Smooth muscle cell (in vitro differentiated cells): ENCODE results near the gene KRT2. TPM values are rescaled to one million over a fixed set of nuclear protein-coding genes. Genes with fewer than 3 reads are reported as not detected.

ENCODE experiments used
- DNase-seq: peaks from one replicate; lab custom pipeline; 2025; ENCODE audit not compliant: unreplicated experiment; lab: John Stamatoyannopoulos, UW
- H2AFZ ChIP-seq: fragments of 200-600 bp; sonication (generic); 2 replicates; pipeline ENCODE4 v1.6.0; 2016; ENCODE audit warnings: antibody characterized with exemption, low read depth, mild to moderate bottlenecking
- H3F3A ChIP-seq: fragments of 200-600 bp; sonication (generic); 2 replicates; pipeline ENCODE4 v1.6.0; 2017; ENCODE audit warnings: antibody characterized with exemption, low read depth
- H3K27ac ChIP-seq: fragments of 200-600 bp; sonication (generic); 2 replicates; pipeline ENCODE4 v1.5.1; 2016; ENCODE audit warnings: low read depth, mild to moderate bottlenecking
- H3K27me3 ChIP-seq: fragments of 200-600 bp; sonication (generic); 2 replicates; pipeline ENCODE4 v1.6.1; 2016; ENCODE audit warnings: low read depth, mild to moderate bottlenecking
- H3K36me3 ChIP-seq: fragments of 200-600 bp; sonication (generic); 2 replicates; pipeline ENCODE4 v1.5.1; 2016; ENCODE audit warnings: low read depth
- H3K4me1 ChIP-seq: fragments of 200-600 bp; sonication (generic); 2 replicates; pipeline ENCODE4 v1.5.1; 2016; ENCODE audit warnings: low read depth
- H3K4me2 ChIP-seq: fragments of 200-600 bp; sonication (generic); 2 replicates; pipeline ENCODE4 v1.6.0; 2016; ENCODE audit warnings: mild to moderate bottlenecking
- H3K4me3 ChIP-seq: fragments of 200-600 bp; sonication (generic); 2 replicates; pipeline ENCODE4 v1.5.1; 2016; ENCODE audit warnings: mild to moderate bottlenecking
- H3K79me2 ChIP-seq: fragments of 200-600 bp; sonication (generic); 2 replicates; pipeline ENCODE4 v1.6.0; 2016; ENCODE audit warnings: low read depth, mild to moderate bottlenecking
- H3K9ac ChIP-seq: fragments of 200-600 bp; sonication (generic); 2 replicates; pipeline ENCODE4 v1.6.0; 2016; ENCODE audit warnings: low read depth
- H3K9me3 ChIP-seq: fragments of 200-600 bp; sonication (generic); replicated peaks from 2 replicates; pipeline ENCODE4 v1.5.1; 2016; ENCODE audit warnings: low read depth
- H4K20me1 ChIP-seq: fragments of 200-600 bp; sonication (generic); 2 replicates; pipeline ENCODE4 v1.6.0; 2016; ENCODE audit warnings: low read depth
- WGBS: methylation state at CpG from one replicate; pipeline ENCODE4 v1.1.7; 2016; ENCODE audit warnings: low lambda C conversion rate; 5-methylcytosine and 5-hydroxymethylcytosine counted together
- polyA plus RNA-seq: library from polyadenylated mRNA; unstranded; fragments of >200 nt; fragmentation: Nextera tagmentation; extraction: Ambion mirVana; gene quantifications from 2 replicates; pipeline ENCODE4 v1.2.1, GENCODE V29; 2016
- total RNA-seq: library from RNA; depleted of rRNA; stranded (reverse); fragments of >200 nt; gene quantifications from 2 replicates; pipeline ENCODE4 v1.2.3, GENCODE V29; 2014
- TF ChIP-seq, protein P1 (sequence below): fragments of 200-600 bp; sonication (generic); IDR thresholded peaks from 2 replicates; pipeline ENCODE4 v1.5.1; 2017; ENCODE audit warnings: borderline replicate concordance, mild to moderate bottlenecking, antibody characterized with exemption; ENCODE audit not compliant: insufficient read depth, poor library complexity, severe bottlenecking

The KRT2 gene
- total and polyA plus RNA-seq, 2 experiments from 2014 or later, result not detected

DNA sequence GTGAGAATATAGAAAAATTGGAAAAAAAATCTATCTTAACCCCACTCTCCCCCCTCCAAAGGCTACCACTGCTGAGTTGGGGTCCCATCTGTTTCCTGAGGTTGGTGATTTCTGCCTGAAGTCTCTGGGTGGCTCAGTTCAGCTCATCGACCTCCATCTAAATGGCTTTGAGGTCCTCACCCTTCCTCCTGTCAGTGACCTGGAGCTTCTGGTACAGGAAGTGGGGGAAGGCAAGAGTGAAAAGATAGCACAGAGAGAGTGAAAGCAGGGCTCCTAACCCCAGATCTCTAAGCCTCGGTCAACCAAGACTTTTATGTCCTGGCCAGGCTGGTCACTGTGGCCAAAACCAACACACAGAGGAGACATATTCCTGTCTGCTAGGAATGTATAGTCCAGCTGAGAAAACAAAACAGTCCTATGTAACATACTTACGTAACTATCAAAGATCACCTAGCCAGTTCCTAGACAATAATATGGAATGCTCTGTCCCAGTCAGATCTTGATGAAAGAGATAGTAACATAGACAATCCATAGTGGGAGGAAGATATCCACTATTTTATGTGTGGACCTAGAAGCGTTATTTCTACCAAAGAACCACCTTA, 21.3 kb downstream of the KRT2 start:
- no peak overlapping the region for H3K4me3 ChIP-seq
- H2AFZ ChIP-seq, result no peak overlapping the region
- H3K9me3 ChIP-seq, result no peaks in the 10 kb centered on the region
- no peak overlapping the region for H3K27ac ChIP-seq
- no peak for DNase-seq
- no peaks in the 10 kb centered on the region for H4K20me1 ChIP-seq
- H3K9ac ChIP-seq, result no peak overlapping the region
- no peak overlapping the region for H3K4me2 ChIP-seq
- no peaks in the 10 kb centered on the region for H3K79me2 ChIP-seq
- H3F3A ChIP-seq, result no peaks in the 10 kb centered on the region
- TF ChIP-seq, protein P1, sequence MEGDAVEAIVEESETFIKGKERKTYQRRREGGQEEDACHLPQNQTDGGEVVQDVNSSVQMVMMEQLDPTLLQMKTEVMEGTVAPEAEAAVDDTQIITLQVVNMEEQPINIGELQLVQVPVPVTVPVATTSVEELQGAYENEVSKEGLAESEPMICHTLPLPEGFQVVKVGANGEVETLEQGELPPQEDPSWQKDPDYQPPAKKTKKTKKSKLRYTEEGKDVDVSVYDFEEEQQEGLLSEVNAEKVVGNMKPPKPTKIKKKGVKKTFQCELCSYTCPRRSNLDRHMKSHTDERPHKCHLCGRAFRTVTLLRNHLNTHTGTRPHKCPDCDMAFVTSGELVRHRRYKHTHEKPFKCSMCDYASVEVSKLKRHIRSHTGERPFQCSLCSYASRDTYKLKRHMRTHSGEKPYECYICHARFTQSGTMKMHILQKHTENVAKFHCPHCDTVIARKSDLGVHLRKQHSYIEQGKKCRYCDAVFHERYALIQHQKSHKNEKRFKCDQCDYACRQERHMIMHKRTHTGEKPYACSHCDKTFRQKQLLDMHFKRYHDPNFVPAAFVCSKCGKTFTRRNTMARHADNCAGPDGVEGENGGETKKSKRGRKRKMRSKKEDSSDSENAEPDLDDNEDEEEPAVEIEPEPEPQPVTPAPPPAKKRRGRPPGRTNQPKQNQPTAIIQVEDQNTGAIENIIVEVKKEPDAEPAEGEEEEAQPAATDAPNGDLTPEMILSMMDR, result no peak
- H3K27me3 ChIP-seq, result peaks cover 35% of the 10 kb centered on the region
- 71% methylated on average over 4 of the region's 4 CpGs for WGBS
- H3K36me3 ChIP-seq, result no peaks in the 10 kb centered on the region
- no peaks in the 10 kb centered on the region for H3K4me1 ChIP-seq

DNA sequence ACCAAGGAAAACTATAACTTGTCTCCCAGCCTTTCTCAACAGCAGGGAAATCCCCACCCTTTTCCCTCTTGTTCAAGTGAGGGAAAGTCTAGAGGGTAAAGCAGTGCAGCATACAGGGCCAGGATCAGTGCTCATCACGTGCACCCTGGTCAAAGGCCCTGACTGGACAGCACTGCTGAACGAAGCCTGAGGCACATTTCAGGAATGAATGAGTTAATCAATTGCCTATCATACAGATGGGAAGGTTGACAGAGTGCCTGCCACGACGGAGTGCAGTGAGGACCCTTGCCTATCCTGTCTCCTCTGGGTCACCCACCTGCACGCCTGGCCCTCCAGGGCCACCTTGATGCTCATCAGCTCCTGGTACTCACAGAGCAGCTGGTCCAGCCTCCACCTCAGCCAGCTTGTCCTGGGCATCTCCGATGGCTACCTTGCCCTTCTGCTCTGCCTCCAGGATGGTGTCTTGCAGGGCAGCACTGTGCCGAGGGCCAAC, 22.0 kb downstream of the KRT2 start:
- WGBS, result 86% methylated on average over 7 of the region's 7 CpGs
- peaks cover 41% of the 10 kb centered on the region for H3K27me3 ChIP-seq

DNA sequence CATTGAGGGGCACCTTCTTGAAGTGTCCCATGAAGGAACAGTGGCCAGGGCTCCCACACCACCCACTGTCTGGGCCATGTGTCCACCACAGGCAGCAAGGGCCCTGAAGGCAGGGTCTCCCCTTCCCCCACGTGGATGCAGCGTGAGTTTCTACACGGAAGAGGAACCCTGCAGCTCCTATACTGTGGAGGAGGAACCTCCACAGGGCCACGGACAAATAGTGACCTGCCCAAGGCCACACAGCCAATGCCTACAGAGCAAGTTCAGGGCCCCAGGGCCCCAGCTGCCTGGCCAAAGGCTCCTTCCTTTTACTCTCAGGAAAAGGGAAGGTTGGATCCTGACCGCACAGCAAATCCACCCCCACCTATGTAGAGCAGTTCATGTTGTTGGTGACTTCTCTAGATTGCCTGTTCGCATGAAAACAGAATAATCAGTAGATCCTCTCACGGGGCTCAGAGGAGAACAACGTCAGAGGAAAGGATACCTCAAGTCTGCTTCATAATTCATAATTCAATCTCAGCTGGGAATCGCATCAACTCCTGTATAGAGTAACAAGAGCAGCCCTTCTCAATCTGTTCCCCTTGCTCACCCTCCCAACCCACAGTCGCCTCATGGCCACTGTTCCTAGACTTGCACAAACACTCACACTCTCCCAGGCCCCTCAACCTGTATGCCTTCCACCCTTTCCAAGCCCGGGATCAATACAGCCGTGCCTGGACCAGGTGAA, 22.6 kb downstream of the KRT2 start:
- DNase-seq, result no peak
- H3K9ac ChIP-seq, result no peak overlapping the region
- H3F3A ChIP-seq, result no peaks in the 10 kb centered on the region
- peaks cover 42% of the 10 kb centered on the region for H3K27me3 ChIP-seq
- H3K9me3 ChIP-seq, result no peaks in the 10 kb centered on the region
- H3K4me2 ChIP-seq, result no peak overlapping the region
- H2AFZ ChIP-seq, result no peak overlapping the region
- TF ChIP-seq, protein P1, result no peak
- H3K4me1 ChIP-seq, result no peaks in the 10 kb centered on the region
- H3K36me3 ChIP-seq, result no peaks in the 10 kb centered on the region
- no peak overlapping the region for H3K27ac ChIP-seq
- no peaks in the 10 kb centered on the region for H4K20me1 ChIP-seq
- WGBS, result 90% methylated on average over 12 of the region's 12 CpGs
- no peak overlapping the region for H3K4me3 ChIP-seq
- H3K79me2 ChIP-seq, result no peaks in the 10 kb centered on the region

More for the DNA sequence above, 22.0 kb downstream of the KRT2 start:
- no peaks in the 10 kb centered on the region for H3K79me2 ChIP-seq
- H4K20me1 ChIP-seq, result no peaks in the 10 kb centered on the region
- no peaks in the 10 kb centered on the region for H3F3A ChIP-seq
- no peak for DNase-seq
- H3K4me3 ChIP-seq, result no peak overlapping the region
- no peak overlapping the region for H3K4me2 ChIP-seq
- no peak overlapping the region for H2AFZ ChIP-seq
- H3K27ac ChIP-seq, result no peak overlapping the region
- H3K4me1 ChIP-seq, result no peaks in the 10 kb centered on the region
- H3K9me3 ChIP-seq, result no peaks in the 10 kb centered on the region
- TF ChIP-seq, protein P1, result no peak
- H3K36me3 ChIP-seq, result no peaks in the 10 kb centered on the region
- H3K9ac ChIP-seq, result no peak overlapping the region
